Gastroesophageal sphincter (tissue), 4 donors: Measurements from ENCODE around the gene PAK1IP1. TPM values are rescaled to one million over a fixed set of nuclear protein-coding genes. Genes with fewer than 3 reads are reported as not detected.

Experiments
- ATAC-seq: fragments of 150-250 bp; one replicate; pipeline ENCODE4 v1.9.1; 2016; ENCODE audit warnings: mild to moderate bottlenecking, moderate library complexity
- H3K27ac ChIP-seq, 4 donors: fragments of 200-600 bp; sonication (generic) in 3 of 4; 1 replicate in 3 of 4; 2 replicates in 1 of 4; pipeline ENCODE4 v1.5.1; 2016 to 2019
- H3K27me3 ChIP-seq: fragments of 200-600 bp; sonication (generic); one replicate; pipeline ENCODE4 v1.5.1; 2019
- H3K36me3 ChIP-seq, 2 donors: fragments of 200-600 bp; sonication (generic); one replicate each; pipeline ENCODE4 v1.5.1; 2019; ENCODE audit warnings: control low read depth in 1 of 2
- H3K4me1 ChIP-seq, 3 donors: fragments of 200-600 bp; sonication (generic); 1 replicate in 2 of 3; 2 replicates in 1 of 3; pipeline ENCODE4 v1.5.1; 2016 to 2019; ENCODE audit warnings: control low read depth in 2 of 3
- H3K4me3 ChIP-seq, 2 donors: fragments of 200-600 bp; sonication (generic); one replicate each; pipeline ENCODE4 v1.5.1; 2019; ENCODE audit warnings: mild to moderate bottlenecking in 1 of 2, moderate library complexity in 1 of 2
- H3K9me3 ChIP-seq, 3 donors: fragments of 200-600 bp; sonication (generic); one replicate each; pipeline ENCODE4 v1.5.1; 2017 to 2019; ENCODE audit warnings: control low read depth in 2 of 3
- EP300 ChIP-seq: sonication (generic); formaldehyde crosslinking; IDR thresholded peaks from one replicate; pipeline ENCODE4 v1.6.1; 2017; ENCODE audit warnings: antibody characterized with exemption, mild to moderate bottlenecking
- POLR2A ChIP-seq, 2 donors: fragments of 450-650 bp; IDR thresholded peaks; one replicate each; pipeline ENCODE4 v1.6.1; 2017; ENCODE audit warnings: antibody characterized with exemption in 2 of 2, mild to moderate bottlenecking in 2 of 2, moderate library complexity in 1 of 2
- POLR2AphosphoS5 ChIP-seq: sonication (generic); formaldehyde crosslinking; IDR thresholded peaks from one replicate; pipeline ENCODE4 v1.6.1; 2017; ENCODE audit warnings: antibody characterized with exemption
- whole genome bisulfite sequencing, 2 donors: methylation state at CpG; one replicate each; pipeline ENCODE4 v1.1.5; 2018; ENCODE audit warnings: low coverage in 1 of 2; 5-methylcytosine and 5-hydroxymethylcytosine counted together
- small RNA-seq, 4 donors: library from RNA; depleted of rRNA; stranded (forward); fragments of <200 nt; gene quantifications; one replicate each; pipeline ENCODE3, GENCODE V24; 2016
- total RNA-seq, 4 donors: library from RNA; depleted of rRNA; stranded (reverse); fragments of >200 nt; gene quantifications; one replicate each; pipeline ENCODE4 v1.1.0, GENCODE V29; 2016
- TF ChIP-seq, protein P1 (sequence below), 4 experiments: fragments of 200-600 bp in 2 of 4; fragments of 450-650 bp in 2 of 4; sonication (generic) in 1 of 4; IDR thresholded peaks; one replicate each; pipeline ENCODE4 v1.5.1; 2017 to 2019; ENCODE audit warnings: antibody characterized with exemption in 4 of 4, mild to moderate bottlenecking in 2 of 4, moderate library complexity in 2 of 4

Gene PAK1IP1
- total RNA-seq, 4 donors from 2014 or later: 9.4 to 14.6 (median 12.5) TPM

- Histone ChIP-seq H3K27ac (no peak overlapping the region), H3K36me3 (peaks cover 0 to 88% of the 10 kb centered on the region in 2 donors), H3K4me1 (peaks cover 0 to 16% (median 0%) of the 10 kb centered on the region in 3 donors), H3K27me3 (no peaks in the 10 kb centered on the region), H3K4me3 (no peak overlapping the region), H3K9me3 (no peaks in the 10 kb centered on the region)
- WGBS, 2 donors: 94 to 100% methylated on average over 1 of the region's 1 CpG
- TF ChIP-seq EP300 (no peak), POLR2AphosphoS5 (no peak), POLR2A (IDR thresholded peaks at IDR 0.05) (no peak)
- TF ChIP-seq, protein P1, sequence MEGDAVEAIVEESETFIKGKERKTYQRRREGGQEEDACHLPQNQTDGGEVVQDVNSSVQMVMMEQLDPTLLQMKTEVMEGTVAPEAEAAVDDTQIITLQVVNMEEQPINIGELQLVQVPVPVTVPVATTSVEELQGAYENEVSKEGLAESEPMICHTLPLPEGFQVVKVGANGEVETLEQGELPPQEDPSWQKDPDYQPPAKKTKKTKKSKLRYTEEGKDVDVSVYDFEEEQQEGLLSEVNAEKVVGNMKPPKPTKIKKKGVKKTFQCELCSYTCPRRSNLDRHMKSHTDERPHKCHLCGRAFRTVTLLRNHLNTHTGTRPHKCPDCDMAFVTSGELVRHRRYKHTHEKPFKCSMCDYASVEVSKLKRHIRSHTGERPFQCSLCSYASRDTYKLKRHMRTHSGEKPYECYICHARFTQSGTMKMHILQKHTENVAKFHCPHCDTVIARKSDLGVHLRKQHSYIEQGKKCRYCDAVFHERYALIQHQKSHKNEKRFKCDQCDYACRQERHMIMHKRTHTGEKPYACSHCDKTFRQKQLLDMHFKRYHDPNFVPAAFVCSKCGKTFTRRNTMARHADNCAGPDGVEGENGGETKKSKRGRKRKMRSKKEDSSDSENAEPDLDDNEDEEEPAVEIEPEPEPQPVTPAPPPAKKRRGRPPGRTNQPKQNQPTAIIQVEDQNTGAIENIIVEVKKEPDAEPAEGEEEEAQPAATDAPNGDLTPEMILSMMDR (IDR thresholded peaks at IDR 0.05): no peak
- no peak for ATAC-seq
Measured at GRCh38 chr6:10756085-10756484, 61.3 kb downstream of the PAK1IP1 start.

Small RNAs within 50 kb of the gene (small RNA-seq; reads per million reads assigned to genes)
- gene RF00019 (0 reads per million in 4 donors), gene RNA5SP203 (0 reads per million in 4 donors)

Other genes starting within 250 kb of the PAK1IP1 start
- 10 to 100 TPM; 14.9 to 36.7 (median 23.6) TPM for gene GCNT2, start 173.6 kb upstream of the PAK1IP1 start, total RNA-seq
- 1 to 10 TPM in 1 of 4 donors, not detected in 3; 2.5 TPM for gene C6orf52, start 356 bp upstream of the PAK1IP1 start, total RNA-seq
- 100 to 1,000 TPM in 3 of 4 donors, 10 to 100 TPM in 1; 97.4 to 209 (median 150) TPM for gene TMEM14C, start 28.1 kb downstream of the PAK1IP1 start, total RNA-seq
- 10 to 100 TPM; 29.7 to 65.2 (median 60.5) TPM for gene TMEM14B, start 52.8 kb downstream of the PAK1IP1 start, total RNA-seq
- gene MAK, start 143.6 kb downstream of the PAK1IP1 start, total RNA-seq: under 1 TPM in 2 of 4 donors, not detected in 2; 0.07 to 0.67 TPM
- gene GCM2, start 187.1 kb downstream of the PAK1IP1 start, total RNA-seq: not detected
- 1 to 10 TPM in 2 of 4 donors, under 1 TPM in 2; 0.40 to 5.7 (median 1.6) TPM for gene SYCP2L, start 192.1 kb downstream of the PAK1IP1 start, total RNA-seq